ENCODE data around the gene DDIT3.

Gene DDIT3

DNA sequence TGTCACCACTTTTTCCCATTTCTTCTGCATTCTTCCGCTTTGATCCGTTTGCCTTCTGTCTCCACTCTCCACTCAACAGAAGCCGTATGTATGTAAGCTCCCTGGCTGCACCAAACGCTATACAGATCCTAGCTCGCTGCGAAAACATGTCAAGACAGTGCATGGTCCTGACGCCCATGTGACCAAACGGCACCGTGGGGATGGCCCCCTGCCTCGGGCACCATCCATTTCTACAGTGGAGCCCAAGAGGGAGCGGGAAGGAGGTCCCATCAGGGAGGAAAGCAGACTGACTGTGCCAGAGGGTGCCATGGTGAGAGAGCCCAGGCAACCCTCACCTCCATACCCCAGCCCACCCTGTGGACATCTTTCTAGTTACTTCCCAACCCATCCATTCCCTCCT, 52.4 kb downstream of the DDIT3 start:
- no peak for DNase-seq (ENCODE audit: low spot score)

DNA sequence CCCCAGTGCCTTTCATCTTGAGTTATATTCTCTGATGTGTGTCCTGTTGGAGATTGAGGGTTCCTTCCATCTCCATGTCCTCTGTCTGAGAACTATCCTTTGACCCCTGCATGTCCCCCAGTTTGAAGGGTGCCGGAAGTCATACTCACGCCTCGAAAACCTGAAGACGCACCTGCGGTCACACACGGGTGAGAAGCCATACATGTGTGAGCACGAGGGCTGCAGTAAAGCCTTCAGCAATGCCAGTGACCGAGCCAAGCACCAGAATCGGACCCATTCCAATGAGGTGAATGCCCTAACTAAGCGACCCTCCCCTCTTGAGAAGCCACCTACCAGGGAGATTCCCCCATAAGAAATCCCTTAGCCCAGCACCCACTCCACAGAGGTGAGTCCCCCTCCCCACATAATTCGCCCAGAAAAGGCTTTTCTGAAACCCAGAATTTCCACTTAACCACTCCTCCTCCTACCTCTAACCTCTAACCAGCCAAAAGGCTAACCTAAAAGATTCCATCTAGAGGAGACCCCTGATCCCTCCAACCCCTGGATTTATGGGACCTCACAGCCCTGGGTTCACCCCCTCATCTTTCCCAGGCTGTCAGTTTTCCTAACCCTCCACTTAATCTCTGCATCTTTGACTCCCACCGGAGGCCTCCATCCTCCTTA, 53.0 kb downstream of the DDIT3 start:
- DNase-seq (ENCODE audit: low spot score) = no peak
